ENCODE results near the gene CHIT1. TPM values are rescaled to one million over a fixed set of nuclear protein-coding genes. Genes with fewer than 3 reads are reported as not detected.

Gene CHIT1
- total RNA-seq, 1 donor from 2014 or later = 225 TPM

- no peaks in the 10 kb centered on the region for H3K9me3 ChIP-seq
- peaks cover 65% of the 10 kb centered on the region for H3K4me1 ChIP-seq
- intact Hi-C loops (cut with DNase I) = loop anchor here (5.0 kb wide), 1 partner anchor 65 kb away; no protein-coding TSS in a partner anchor
- no peak overlapping the region for H3K27ac ChIP-seq
- TF ChIP-seq CTCF (IDR thresholded peaks at IDR 0.05) = no peak
- DNase-seq (no peak), ATAC-seq (no peak)
- H3K4me3 ChIP-seq = no peak overlapping the region
- H3K36me3 ChIP-seq = no peaks in the 10 kb centered on the region
- no peaks in the 10 kb centered on the region for H3K27me3 ChIP-seq (ENCODE audit: low read depth)
Observed at GRCh38 chr1:203271962-203272632, 42.6 kb upstream of the CHIT1 start.

- Histone ChIP-seq H3K27me3 (ENCODE audit: low read depth) (no peaks in the 10 kb centered on the region), H3K9me3 (no peaks in the 10 kb centered on the region), H3K4me1 (peaks cover 63% of the 10 kb centered on the region), H3K27ac (peak overlapping the region; percentile 46), H3K4me3 (peak overlapping the region; percentile 33), H3K36me3 (no peaks in the 10 kb centered on the region)
- ATAC-seq = peak; percentile 70 to 71
- peak; percentile 75 for DNase-seq
- intact Hi-C loops (cut with DNase I) = loop anchor here (5.0 kb wide), 1 partner anchor 66 kb away; no protein-coding TSS in a partner anchor
- no peak for TF ChIP-seq CTCF (IDR thresholded peaks at IDR 0.05)
Observed at GRCh38 chr1:203271018-203271743, 41.7 kb upstream of the CHIT1 start.

- peaks cover 58% of the 10 kb centered on the region for H3K4me1 ChIP-seq
- H3K9me3 ChIP-seq = no peaks in the 10 kb centered on the region
- intact Hi-C loops (cut with DNase I) = loop anchor here (5.0 kb wide), 1 partner anchor 67 kb away; no protein-coding TSS in a partner anchor
- no peak overlapping the region for H3K27ac ChIP-seq
- no peak overlapping the region for H3K4me3 ChIP-seq
- no peaks in the 10 kb centered on the region for H3K36me3 ChIP-seq
- DNase-seq (no peak), ATAC-seq (no peak)
- no peak for TF ChIP-seq CTCF (IDR thresholded peaks at IDR 0.05)
- H3K27me3 ChIP-seq (ENCODE audit: low read depth) = no peaks in the 10 kb centered on the region
Observed at GRCh38 chr1:203270448-203270847, 41.0 kb upstream of the CHIT1 start.

- H3K27me3 ChIP-seq (ENCODE audit: low read depth) = no peaks in the 10 kb centered on the region
- H3K9me3 ChIP-seq = no peaks in the 10 kb centered on the region
- no peak overlapping the region for H3K27ac ChIP-seq
- intact Hi-C loops (cut with DNase I) = loop anchor here (5.0 kb wide), 1 partner anchor 68 kb away; no protein-coding TSS in a partner anchor
- DNase-seq = no peak
- no peak for TF ChIP-seq CTCF (IDR thresholded peaks at IDR 0.05)
- peaks cover 50% of the 10 kb centered on the region for H3K4me1 ChIP-seq
- no peaks in the 10 kb centered on the region for H3K36me3 ChIP-seq
- no peak overlapping the region for H3K4me3 ChIP-seq
- no peak for ATAC-seq
Observed at GRCh38 chr1:203269654-203270020, 40.2 kb upstream of the CHIT1 start.

GRCh38 chr1:203268901-203269653, 39.6 kb upstream of the CHIT1 start:
- ATAC-seq = peak in 1 of 2 donors; percentile 35
- Histone ChIP-seq H3K4me3 (no peak overlapping the region), H3K27me3 (ENCODE audit: low read depth) (no peaks in the 10 kb centered on the region), H3K9me3 (no peaks in the 10 kb centered on the region), H3K4me1 (peaks cover 44% of the 10 kb centered on the region), H3K36me3 (no peaks in the 10 kb centered on the region), H3K27ac (peak overlapping the region; percentile 43)
- DNase-seq = no peak
- TF ChIP-seq CTCF (IDR thresholded peaks at IDR 0.05) = peak; percentile 85
- intact Hi-C loops (cut with DNase I) = no loop called here
